ENCODE data around the gene ABHD17B. TPM values are rescaled to one million over a fixed set of nuclear protein-coding genes. Genes with fewer than 3 reads are reported as not detected.

The ABHD17B gene
- total RNA-seq, 4 donors from 2014 or later, result 13.0 to 25.4 (median 15.2) TPM

DNA sequence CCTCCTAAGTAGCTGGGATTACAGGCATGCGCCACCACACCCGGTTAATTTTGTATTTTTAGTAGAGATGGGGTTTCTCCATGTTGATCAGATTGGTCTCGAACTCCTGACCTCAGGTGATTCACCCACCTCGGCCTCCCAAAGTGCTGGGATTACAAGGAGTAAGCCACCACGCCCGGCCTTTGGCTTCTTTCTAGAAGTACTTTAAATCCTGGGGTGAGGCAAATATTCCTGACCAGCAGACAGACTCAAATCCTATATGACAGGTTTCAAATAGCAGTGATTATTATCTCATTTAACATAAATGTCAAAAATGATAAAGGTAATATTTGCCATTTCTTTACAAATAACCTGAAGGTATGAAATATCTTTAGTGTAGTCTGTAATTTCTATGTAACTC is 35.6 kb downstream of the ABHD17B start:
- TF ChIP-seq, protein P1, sequence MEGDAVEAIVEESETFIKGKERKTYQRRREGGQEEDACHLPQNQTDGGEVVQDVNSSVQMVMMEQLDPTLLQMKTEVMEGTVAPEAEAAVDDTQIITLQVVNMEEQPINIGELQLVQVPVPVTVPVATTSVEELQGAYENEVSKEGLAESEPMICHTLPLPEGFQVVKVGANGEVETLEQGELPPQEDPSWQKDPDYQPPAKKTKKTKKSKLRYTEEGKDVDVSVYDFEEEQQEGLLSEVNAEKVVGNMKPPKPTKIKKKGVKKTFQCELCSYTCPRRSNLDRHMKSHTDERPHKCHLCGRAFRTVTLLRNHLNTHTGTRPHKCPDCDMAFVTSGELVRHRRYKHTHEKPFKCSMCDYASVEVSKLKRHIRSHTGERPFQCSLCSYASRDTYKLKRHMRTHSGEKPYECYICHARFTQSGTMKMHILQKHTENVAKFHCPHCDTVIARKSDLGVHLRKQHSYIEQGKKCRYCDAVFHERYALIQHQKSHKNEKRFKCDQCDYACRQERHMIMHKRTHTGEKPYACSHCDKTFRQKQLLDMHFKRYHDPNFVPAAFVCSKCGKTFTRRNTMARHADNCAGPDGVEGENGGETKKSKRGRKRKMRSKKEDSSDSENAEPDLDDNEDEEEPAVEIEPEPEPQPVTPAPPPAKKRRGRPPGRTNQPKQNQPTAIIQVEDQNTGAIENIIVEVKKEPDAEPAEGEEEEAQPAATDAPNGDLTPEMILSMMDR (IDR thresholded peaks at IDR 0.05; ENCODE audit: low read depth), result no peak

DNA sequence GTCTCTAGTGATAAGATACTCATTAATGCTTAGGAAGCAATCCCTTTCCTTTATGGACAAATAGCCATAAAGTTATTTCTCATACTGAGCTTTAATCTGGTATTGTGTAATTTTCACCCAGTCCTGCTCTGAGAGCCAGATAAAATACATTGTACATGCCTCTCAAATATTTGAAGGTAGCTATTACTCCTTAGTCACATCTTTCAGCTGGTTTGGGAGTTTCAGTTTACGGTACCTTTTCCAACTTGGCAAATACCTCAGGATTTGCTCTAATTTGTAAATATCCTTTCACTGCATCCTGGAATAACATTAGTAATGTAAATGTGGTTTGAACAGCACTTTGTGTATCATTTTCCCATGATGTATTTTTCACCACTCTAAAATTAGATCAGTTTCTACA is 47.4 kb downstream of the ABHD17B start:
- TF ChIP-seq, protein P1 (IDR thresholded peaks at IDR 0.05; ENCODE audit: low read depth), result no peak

DNA sequence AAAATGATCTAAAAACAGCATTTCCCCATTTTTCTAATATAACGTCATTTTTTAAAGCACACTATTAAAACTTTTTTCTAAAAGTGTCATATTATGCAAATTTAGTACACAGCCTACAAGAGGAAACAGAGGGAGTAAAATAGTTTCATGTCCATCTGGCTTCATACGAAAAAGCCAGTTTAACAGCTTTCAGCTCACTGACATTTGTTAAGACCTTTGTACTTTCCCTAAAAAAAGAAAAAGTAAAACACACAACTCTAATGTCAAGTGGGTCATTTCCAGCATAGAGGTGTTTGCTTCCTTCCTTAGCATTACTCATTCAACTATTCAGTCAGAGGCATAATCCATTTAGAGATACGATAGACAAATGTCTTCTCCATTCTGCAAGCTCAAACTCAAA is 49.4 kb downstream of the ABHD17B start:
- TF ChIP-seq, protein P1 (IDR thresholded peaks at IDR 0.05; ENCODE audit: low read depth), result no peak

DNA sequence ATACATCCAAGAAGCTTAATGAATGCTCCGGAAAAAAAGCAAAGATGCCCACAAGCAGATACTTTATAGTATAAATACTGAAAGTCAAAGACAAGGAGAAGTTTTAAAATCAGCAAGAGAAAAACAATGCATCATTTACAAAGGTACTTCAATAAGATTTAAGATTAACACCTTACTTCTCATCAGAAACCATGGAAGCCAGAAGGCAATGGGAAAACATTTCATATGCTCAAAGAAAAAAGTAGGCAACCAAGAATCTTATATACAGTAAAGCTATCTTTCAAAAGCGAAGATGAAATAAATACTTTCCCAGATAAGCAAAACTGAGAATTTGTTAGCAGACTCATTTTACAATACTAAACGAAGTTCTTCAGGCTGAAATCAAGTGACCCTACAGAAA is 51.1 kb downstream of the ABHD17B start:
- TF ChIP-seq, protein P1 (IDR thresholded peaks at IDR 0.05; ENCODE audit: low read depth), result no peak

DNA sequence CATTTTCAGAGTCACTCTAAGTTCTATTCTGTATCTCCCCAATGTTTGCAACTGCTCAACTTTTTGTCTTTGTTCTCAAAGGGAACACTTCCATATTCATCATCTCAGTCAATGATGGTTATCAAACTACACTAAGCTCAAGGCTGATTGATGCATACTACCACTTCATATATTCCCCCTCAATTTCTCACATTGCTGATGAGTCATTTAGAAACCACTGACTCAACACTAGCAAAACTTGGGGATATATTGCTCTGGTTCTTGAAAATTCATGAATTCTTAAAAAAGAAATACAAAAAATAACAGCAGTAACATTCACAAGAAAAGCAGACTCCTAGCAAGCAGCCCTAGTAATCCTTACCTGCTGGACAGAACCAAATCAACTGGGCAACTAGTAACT is 52.2 kb downstream of the ABHD17B start:
- TF ChIP-seq, protein P1 (IDR thresholded peaks at IDR 0.05; ENCODE audit: low read depth), result no peak

DNA sequence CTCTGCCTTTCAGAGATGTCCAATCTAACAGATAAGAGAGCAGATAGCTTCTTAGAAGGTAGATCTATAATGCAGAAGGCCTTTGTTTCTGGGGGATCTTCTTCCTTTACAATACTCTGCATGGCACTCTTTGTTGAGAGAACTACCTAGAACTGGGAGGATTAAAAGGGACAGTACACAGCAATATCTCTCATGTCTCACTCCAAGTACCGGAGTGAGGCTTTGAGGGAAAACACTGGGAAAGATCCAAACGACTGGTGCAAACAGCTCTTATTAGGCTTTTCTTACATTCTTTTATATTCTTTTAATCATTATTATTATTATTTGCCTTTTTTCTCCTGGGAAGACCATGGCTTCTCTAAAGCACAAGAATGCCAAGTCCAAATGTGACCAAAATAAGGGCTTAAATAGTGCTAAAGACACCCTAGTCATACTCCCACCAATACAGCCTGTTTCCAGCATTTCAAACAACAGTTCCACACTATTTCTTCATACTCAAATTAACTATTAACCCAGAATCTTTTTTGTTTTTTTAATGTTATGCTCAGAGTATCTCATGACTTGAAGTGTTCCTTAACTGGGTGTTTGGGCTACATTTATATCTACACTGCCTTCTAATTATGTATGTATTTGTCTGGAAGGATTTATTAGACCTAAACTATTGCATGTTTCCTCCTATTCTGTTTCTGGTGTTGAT is 52.7 kb downstream of the ABHD17B start:
- TF ChIP-seq, protein P1 (IDR thresholded peaks at IDR 0.05; ENCODE audit: low read depth), result no peak

DNA sequence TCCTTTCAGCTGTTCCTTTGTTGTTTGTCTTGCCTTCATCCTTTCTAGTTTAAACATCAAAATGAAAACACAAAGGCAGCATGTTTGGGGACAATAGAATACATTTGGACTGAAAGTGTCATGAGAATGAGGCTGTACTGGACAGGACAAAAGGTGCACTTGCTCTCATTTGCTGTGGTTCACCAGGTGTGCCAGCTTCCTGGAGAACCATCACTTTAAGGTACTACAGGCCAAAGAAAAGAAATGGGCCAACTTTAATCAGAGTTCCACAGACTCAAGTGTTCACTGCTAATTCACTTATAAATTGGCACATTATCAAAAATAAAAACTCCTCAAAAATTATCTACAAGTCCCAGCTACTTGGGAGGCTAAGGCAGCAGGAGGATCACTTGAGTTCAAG is 53.8 kb downstream of the ABHD17B start:
- TF ChIP-seq, protein P1 (IDR thresholded peaks at IDR 0.05; ENCODE audit: low read depth), result no peak

All from subcutaneous adipose tissue (tissue), 4 donors.